Measurements from ENCODE around the gene CANX. TPM values are rescaled to one million over a fixed set of nuclear protein-coding genes. Genes with fewer than 3 reads are reported as not detected.
A peak's percentile ranks its signal among the peaks of the same experiment; 100 is the strongest.
"Not testable (repeated sequence)": the region's sequence is repeated elsewhere in the genome, so short reads cannot be mapped to it uniquely, and the experiment has no call there.

Gene CANX
- total RNA-seq = 522 and 641 TPM in 2 replicates
- polyA plus RNA-seq (2012) = 757 TPM

DNA sequence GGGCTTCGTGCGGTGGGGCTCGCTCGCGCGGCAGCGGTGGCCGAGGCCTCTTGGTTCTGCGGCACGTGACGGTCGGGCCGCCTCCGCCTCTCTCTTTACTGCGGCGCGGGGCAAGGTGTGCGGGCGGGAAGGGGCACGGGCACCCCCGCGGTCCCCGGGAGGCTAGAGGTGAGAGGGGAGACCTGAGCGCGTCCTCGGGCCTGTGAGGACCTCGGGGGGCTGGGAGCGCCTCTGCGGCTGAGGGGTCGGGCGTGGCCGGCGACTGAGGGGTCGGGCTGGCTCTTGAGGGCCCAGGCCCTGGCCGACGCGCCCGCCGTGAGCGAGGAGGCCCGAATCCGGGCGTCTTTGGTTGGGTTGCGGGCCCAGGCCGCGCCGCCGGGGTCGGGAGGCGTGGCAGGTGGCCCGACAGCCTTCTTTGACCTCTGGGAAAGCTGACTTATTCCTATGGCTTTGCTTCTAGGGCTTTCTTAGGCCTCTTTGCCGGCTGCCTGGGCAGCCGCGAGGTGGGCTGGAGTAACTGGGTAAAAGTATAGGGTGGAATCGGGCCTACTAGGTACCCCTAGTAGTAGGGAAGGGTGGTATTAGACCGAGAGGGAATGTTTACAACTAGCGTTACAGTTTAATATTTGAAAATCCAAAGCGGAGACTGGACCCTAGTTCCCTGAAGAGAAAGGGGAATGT, at the start of gene CANX:
Gene CANX (plus strand): TSS at position 33 of the 681 bp plus-strand sequence. CDS start 6,715 bp downstream, outside the sequence.
- peak; percentile 41 for DNase-seq (ENCODE audit: low read depth)

DNA sequence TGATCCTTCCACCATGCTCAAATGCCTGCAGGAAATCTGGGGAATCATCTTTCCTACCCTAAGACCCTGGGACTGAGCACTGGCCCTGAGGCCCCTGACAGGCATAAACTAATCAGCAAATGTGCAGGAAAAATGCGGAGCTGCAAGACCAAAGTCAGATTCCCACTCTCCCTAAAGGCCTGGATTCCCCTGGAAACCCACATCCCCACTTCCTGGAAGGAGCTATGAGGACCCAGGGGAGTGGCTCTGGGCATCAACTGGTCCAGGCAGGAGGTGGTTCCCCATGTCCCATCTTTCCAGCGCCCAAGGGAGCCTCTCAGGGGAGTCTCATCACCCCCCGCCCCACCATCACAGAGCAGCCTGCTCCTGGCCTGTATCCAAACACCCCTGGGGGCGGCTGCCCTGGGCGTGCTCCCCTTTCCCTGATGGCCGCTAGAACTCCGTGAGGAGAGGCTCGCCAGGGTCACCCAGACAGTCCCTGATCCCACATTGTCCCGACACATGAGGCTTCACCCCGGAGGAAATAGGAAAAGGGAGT, 49.5 kb upstream of the CANX start:
- not testable (repeated sequence) for DNase-seq (ENCODE audit: low read depth)

DNA sequence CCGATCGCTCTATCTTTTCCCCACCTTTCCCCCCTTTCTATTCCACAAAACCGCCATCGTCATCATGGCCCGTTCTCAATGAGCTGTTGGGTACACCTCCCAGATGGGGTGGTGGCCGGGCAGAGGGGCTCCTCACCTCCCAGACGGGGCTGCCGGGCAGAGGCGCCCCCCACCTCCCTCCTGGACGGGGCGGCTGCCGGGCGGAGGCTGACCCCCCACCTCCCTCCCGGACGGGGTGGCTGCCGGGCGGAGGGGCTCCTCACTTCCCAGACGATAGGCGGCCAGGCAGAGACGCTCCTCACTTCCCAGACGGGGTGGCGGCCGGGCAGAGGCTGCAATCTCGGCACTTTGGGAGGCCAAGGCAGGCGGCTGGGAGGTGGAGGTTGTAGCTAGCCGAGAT, 48.5 kb upstream of the CANX start:
- not testable (repeated sequence) for DNase-seq (ENCODE audit: low read depth)

GRCh38 chr5:179653135-179653534, 45.6 kb upstream of the CANX start:
- DNase-seq (ENCODE audit: low read depth) = peak; percentile 61

GRCh38 chr5:179657302-179658178, 41.2 kb upstream of the CANX start:
- not testable (repeated sequence) for DNase-seq (ENCODE audit: low read depth)

- DNase-seq (ENCODE audit: low read depth) = peak; percentile 44
Measured at GRCh38 chr5:179658179-179658856, 40.4 kb upstream of the CANX start.

- not testable (repeated sequence) for DNase-seq (ENCODE audit: low read depth)
Measured at GRCh38 chr5:179661647-179662046, 37.1 kb upstream of the CANX start.

DNA sequence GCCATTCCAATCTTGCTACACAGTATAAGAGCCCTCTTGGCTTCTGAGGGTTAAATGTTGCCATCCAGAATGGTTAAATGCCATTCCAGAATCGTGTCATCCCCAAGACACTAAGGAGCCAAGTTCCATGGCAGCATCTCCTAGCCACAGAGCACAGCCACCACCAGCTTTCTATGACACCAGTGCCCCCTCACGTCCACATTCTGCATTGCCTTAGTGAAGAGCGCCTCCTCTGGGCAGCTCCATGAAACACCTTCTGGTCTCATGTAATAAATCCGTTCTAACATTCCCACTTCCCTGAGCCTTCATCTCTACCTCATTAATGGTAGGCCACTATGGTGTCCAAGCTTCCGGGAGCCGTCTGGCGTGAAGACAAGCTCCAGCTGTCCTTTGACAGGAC, 30.4 kb upstream of the CANX start:
- peak; percentile 59 for DNase-seq (ENCODE audit: low read depth)

GRCh38 chr5:179678223-179679013, 20.3 kb upstream of the CANX start:
- peak; percentile 95 for DNase-seq (ENCODE audit: low read depth)

DNA sequence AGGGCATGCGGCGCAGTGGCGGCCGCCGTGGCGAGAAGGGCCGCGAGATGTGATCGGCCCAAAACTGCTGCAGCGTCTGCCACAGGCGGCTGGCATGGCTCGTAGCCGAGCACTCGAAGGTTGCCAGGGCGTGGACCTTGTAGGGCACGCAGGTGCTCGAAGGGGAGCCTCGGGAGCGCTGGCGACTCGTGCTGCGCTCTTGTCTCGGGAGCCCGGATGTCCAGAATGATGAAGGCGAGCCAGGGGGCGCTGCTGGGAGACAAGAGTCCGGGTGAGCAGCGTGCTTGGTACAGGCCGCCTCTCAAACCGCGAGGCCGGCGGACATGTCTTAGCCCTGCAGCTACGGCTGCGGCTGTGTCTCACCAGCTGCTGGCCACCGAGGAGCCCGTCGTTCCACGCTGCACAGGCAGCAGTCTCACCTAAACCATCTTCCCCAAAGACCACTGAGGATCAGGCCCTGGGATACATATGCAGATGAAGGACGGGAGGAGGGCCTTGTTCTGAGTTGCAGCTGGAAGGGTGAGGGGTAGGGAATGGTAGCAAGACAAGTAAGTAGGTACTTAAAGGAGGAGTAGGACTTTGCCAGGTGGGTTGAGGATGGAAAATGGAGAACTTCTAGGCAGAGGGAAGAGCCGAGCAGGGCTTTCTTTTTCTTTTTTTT, 19.6 kb upstream of the CANX start:
- peak; percentile 21 for DNase-seq (ENCODE audit: low read depth)

GRCh38 chr5:179680014-179680779, 18.6 kb upstream of the CANX start:
- no peak for DNase-seq (ENCODE audit: low read depth)

- DNase-seq (ENCODE audit: low read depth) = no peak
Measured at GRCh38 chr5:179680780-179681401, 17.9 kb upstream of the CANX start, which contains the start of gene CBY3. CBY3 (minus strand) TSS chr5:179681034; CDS start chr5:179680918, 116 bp downstream.

DNA sequence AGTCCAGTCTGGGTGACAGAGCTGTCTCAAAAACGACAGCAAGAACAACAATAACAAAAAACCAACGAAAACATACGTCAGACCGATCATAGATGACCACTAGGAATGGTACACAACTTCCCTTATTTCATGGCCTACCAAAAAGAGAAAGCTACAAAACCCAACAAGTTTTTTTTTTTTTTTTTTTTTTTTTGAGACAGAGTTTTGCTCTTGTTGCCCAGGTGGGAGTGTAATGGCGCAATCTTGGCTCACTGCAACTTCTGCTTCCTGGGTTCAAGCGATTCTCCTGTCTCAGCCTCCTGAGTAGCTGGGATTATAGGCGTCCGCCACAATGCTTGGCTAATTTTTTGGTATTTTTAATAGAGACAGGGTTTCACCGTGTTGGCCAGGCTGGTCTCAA, 9.6 kb upstream of the CANX start:
- DNase-seq (ENCODE audit: low read depth) = not testable (repeated sequence)

DNA sequence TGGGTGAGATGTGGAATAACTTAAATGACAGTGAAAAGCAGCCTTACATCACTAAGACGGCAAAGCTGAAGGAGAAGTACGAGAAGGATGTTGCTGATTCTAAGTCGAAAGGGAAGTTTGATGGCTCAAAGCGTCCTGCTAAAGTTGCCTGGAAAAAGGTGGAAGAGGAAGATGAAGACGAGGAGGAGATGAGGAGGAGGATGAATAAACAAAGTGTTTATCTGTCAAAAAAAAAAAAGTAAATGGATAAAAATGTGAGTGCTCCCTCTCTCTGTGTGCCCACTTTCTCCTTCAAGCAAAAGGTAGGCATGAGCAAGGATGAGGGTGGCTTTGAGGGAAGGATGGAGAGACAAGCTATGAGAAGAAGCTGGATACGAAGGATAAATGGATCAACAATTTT, 4.2 kb upstream of the CANX start:
- no peak for DNase-seq (ENCODE audit: low read depth)

GRCh38 chr5:179696603-179697002, 2.2 kb upstream of the CANX start:
- DNase-seq (ENCODE audit: low read depth) = no peak

- no peak for DNase-seq (ENCODE audit: low read depth)
Measured at GRCh38 chr5:179697108-179697507, 1.7 kb upstream of the CANX start.

GRCh38 chr5:179697543-179697942, 1.2 kb upstream of the CANX start:
- DNase-seq (ENCODE audit: low read depth) = not testable (repeated sequence)

Measured in myocyte (in vitro differentiated cells).